HG02943 (cell line): ENCODE data around the gene SLC22A23.

Source experiments
- ATAC-seq: cut with Tn5 transposase; IDR thresholded peaks from one replicate; pipeline ENCODE4 v1.9.1; 2021; ENCODE audit warnings: mild to moderate bottlenecking, low read depth, moderate library complexity; ENCODE audit not compliant: unreplicated experiment

Gene SLC22A23

DNA sequence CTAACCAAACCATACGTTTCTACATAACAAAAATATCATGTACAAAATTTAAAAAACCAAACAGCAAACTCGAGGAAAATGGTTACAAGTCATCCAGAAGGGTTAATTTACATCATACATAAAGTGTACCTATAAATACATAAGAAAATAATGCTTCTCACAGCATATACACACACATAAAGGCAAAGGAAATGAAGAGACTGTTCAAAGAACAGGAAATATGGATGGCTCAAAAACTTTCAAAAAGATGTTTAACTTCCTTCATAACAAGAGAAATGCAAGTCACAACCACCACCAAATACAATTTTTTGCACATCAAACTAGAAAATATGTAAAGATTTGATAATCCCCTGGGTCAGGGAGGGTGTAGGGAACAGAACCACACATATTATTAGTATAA lies 7.5 kb downstream of the SLC22A23 start:
- ATAC-seq: no peak

DNA sequence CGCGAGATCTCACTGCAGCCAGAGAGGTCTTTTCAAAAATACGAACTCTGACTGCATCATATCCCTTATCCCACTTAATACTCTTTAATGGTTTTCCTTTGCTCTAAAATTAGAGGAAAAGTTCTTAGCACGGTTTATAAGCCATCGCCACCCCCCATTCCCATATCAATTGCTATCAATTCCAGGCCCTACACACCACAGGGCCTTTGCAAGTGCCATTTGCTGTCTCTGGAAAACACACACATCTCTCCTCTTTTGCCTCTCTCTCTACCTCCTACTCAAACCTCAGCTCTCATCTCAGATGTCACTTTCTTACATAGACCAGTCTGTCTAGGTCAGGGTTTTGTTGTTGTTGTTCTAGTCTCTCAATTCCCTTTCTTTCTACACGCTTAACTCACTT lies 9.8 kb downstream of the SLC22A23 start:
- no peak for ATAC-seq

DNA sequence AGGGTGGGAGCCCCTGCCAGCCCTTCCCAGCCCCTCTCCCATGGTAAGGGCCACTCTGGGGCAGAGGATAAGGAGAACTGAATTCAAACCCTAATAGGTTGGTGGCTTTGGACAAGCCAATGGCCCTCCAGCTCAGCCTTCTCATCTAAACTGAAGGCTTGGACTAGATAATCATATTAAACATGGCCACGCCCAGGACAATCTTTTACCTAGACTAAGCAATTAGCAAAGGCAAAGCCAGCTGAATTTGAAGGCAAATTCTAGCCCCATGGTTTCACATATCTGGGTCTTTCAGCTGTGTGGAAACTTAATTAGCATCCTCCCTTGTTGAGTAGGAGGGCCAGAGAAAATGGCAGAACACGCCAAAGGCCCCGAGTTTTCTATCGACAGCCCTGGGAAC lies 10.7 kb downstream of the SLC22A23 start:
- no peak for ATAC-seq

DNA sequence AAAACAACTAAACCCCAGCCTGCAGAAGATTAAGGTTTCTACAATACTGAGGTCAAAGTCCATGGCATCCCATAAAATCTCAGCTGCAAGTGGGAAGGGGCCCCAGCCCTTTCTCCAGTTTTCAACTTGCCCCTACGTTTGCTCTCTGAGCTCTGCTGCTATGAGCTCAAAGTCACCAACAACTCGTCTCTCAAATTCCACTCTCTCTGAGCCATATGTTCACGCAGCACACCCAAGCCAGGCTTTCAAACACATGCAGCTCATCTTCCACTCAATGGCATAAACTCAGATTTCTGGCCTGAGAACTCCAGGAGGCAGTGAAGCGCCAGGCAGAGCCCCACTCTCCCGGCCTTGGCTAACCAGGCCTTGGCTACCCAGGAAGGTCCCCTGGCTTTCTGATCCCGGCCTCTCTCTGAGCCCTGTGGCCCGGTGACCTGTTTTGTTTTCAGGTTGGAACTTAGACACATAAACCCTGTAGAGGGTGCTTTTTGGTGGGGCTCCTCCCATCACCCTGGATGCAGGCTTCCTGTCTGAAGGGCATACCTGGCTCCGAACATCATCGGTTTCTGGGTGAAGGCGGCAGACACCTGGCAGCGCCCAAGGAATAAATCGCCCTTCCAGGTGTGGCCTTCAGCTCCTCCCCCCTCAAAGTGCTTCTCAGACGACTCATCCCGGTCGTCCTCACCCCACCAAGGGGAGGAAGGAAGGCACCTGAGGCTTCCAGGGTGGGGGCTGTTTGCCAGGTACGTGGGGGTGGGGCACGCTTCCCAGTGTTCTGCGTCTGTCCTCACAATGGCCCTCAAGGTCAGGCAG lies 12.4 kb downstream of the SLC22A23 start:
- ATAC-seq: no peak

DNA sequence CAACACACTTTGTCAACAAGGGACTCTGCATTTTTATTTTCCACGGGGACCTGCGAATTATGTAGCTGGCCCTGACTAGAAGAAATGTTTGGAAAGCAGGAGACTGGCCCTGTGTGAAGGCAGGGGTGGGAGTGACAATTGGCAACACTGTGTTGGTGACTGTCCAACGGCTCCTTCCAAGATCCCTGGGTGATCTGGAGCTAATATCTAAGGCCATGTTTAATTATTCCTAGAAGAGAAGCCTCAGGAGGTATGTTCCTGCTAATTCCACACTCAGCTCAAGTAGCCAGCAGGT lies 13.7 kb downstream of the SLC22A23 start:
- ATAC-seq: no peak

DNA sequence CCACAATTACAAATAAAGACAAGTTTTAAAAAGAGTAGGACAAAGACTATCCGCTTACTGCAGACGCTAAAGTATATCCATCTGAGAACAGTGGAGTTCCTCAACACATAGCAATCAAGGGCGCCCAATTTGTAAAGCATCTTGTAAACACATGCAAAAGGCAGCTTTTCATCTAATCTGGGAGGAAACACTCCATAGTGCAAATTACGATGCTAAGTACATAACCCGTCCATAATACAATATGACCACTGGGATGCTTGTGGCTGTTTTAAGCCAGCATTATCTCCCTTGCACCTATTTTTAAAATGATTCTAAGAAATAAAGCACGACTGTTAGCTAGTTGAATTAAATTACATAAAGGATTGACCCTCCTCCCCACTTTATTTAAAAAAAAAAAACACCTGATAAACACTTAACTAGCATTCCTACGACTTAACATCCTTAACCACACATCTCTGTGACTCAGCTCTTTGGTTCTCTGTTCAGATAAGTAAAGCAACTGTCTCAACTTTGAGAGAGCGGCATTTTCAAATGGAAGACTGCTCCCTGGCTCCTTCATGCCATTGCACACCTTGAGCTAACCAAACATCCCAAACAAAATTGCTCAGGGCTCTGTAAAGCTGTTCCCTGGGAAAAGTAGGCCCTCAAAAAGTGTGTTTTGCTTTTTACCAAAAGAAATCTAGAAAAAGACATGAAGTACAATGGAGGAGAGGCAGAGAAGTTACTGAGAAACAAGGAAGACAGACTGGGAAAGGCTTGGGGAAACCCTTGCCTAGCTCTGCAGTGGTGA lies 14.2 kb downstream of the SLC22A23 start:
- no peak for ATAC-seq

DNA sequence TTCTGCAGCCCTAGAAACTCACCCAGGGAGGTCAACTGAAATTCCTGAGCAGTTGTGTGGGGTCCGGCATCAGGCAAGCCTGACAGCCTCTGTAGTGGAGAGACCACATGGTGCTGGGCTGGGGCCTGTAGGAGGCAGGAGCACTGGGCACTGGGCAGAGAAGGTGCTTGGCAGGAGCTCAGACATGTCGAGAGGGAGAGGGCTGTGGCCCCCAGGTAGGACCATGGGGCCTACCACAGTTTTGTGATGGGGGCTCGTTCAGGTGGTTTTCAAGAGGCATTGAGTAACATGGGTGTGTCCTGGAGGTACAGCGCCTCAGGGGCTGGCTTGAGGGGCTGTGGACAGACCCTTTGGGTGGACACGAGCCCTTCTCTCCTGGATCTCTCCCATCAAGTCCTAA lies 15.9 kb downstream of the SLC22A23 start:
- no peak for ATAC-seq

DNA sequence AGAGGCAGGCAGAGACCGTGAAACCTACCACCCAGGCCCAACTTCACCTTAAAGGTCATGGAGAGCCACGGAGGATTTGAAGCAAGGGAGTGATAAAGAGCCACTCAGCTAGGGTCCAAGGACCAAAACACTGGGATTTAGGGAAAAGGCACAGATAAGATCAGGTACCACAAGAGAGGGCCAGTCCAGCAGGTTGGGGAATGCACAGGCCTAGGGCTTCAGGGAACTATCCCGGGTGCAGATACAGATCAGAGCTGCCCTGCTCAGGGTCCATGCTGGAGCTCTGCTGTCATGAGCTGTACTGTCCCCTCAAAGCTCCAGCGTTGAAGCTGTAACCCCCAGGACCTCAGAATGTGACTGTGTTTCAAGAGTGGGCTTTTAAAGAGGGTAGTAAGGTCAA lies 16.9 kb downstream of the SLC22A23 start:
- ATAC-seq: no peak

DNA sequence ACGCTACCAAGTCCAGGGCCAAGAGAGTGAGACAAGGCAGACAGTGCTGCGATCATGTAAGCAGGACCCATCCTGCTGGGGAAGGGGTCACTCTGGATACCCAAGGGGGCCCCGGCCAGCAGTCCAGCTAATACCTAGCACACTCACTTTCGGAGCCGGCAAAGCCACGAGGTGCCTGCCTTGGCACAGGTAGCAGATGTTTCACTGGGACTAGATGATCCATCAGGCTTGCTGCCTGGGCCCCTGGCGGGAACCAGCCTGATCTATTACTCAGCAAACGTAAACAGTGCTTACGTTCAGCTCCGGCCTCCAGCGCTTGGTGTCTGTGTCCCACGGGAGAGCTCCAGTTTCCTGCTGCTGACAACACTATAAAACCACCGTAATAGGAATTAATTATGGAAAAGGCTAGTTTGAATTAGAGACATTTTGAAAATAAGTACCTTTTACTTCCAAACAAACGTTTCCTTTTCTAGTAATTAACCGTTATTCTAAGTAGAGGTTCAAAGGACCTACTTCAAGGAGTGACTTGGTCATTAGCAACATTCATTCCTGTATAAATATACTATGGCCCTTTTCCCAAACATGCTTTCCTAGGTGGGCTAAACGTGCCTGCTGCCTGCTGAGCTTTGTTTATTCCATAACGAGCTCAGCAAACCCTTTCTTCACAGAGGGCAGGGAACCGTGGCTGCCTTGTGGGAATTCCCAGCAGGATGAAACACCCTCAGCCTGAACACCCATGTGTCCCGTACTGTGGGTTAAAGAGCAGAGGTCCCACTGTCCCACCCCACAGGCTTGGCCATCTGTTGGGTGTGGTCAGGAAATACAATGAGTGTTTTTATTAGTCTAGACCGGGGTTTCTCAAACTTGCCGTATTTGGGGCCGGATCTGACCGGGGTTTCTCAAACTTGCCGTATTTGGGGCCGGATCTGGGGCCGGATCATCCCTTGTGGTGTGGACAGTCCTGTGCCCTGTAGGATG lies 18.4 kb downstream of the SLC22A23 start:
- no peak for ATAC-seq

DNA sequence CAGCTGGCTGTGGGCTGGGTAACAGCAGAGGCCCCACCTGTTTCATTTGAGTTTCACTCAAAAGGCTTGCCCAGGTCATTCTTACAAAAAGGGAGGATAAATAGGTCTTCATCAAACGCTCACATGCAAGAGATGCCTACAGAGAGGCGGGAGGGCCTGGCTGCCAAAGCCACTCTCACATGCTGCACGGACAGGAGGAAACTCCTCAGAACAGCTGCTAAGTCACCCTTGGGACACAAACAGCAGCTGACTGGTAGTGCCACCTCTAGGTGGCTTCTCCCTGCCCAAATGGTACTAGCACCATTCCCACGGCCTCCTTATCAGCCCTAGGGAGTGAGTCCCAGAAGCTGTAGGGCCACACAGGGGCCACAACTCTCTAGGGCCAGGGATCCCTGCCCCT lies 23.8 kb downstream of the SLC22A23 start:
- no peak for ATAC-seq

DNA sequence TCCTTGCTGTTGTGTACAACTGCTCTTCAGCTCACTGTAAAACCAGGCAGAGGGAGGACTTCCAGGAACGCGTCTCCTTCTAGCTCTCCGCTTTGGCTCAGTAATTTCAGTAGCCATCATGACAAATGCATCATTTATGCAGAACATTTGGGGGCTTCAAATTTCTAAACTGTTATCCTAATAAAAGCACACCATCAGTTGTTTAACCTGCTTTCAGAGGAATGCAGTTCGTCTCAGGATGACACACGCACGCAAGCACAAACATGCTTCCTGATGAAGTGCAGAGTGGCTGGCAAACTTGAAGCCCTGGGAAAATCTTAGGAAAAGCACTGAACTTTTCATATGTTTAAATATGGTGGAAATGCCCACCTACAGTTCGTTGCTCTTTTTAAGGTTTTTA lies 24.4 kb downstream of the SLC22A23 start:
- ATAC-seq: no peak

DNA sequence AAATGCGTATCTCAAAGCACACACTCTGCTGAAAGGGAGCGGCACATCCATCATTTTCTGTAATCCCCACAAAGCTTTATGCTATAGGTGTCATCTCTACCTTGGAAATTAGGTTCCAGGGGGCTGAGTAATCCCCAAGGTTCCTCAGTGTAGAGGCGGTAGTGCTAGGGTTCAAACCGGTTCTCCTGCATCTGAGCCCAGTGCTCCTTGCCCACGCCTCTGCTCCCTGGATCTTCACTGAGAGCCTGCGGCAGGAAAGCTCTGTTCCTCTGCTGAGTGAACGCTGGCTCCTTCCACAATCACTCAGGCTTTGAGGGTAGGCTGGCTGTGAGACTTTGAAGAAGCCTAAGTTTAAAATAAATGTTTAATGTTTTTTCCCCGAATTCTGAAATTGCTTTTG lies 24.9 kb downstream of the SLC22A23 start:
- no peak for ATAC-seq

DNA sequence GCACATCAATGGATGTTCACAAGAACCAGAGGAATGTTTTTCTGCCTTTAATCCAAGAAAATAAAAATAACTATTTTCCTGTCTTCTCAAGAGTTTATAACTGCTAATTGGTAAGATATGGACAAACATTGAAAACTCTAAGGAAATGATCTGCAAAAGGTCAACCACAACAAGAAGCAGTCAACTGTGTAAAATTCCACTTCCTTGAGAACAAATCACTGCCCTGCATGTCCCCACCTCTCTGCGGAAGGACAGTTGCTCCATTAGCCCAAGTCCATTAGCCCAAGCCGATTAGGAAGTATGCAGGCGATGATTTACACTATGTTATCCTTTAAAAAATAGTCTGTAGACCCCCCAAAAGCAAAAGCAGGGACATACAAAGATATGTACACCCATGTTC lies 27.6 kb downstream of the SLC22A23 start:
- ATAC-seq: no peak

DNA sequence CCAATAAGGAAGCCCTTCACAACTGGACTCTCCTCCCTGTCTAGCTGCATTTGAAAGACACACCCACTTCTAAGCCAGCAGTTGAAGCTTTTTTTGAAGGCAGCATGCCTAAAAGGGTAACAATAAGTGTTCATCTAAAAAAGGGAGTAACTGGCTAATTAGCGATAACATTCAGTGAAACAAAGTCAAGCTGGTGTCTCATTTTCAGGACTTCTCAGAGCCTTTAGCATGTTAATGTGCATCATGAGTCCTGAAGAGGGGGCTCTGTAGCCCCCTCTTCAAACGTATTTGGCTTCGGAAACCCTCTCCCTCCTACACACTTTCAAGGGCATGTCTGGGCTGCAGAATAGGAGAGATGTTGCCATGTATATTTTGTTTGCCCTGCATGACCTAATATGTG lies 28.1 kb downstream of the SLC22A23 start:
- no peak for ATAC-seq

DNA sequence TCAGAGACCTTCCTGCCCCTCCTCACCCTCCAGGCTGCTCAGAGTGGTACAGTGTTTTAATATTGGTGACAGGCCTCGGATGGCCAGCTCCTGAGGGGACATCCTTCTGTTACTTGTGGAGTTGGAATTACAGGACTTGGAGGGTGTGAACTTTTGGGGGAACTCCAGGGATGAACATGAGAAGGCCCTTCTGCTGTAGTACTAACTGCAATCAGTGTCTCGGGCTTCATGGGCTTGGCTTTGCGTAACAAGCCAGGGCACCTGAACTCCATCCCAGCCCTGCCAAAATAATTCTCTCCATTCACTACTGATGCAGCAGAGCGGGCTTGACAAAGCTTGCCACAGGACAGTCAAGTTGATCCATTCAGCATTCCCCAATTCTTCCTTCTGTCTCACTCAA lies 28.6 kb downstream of the SLC22A23 start:
- no peak for ATAC-seq

DNA sequence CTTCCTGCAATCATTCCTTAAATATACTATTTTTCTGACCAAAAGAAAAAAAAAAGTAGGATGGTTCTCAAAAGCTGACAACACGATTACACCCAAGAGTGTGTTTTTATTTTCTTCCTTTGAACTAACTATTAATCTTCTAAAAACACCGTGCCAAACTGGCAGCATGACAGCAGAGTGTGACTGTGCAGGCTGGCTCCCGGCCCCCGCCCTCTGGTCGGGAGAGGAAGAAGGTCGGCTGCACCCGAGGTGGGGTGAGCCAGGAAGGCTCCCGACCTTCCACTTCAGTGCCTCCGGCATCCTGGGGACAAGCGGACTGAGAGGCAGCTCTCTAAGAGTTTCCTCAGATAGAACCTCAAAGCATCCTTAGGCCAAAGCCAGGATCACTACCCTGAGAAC lies 29.2 kb downstream of the SLC22A23 start:
- ATAC-seq: no peak

DNA sequence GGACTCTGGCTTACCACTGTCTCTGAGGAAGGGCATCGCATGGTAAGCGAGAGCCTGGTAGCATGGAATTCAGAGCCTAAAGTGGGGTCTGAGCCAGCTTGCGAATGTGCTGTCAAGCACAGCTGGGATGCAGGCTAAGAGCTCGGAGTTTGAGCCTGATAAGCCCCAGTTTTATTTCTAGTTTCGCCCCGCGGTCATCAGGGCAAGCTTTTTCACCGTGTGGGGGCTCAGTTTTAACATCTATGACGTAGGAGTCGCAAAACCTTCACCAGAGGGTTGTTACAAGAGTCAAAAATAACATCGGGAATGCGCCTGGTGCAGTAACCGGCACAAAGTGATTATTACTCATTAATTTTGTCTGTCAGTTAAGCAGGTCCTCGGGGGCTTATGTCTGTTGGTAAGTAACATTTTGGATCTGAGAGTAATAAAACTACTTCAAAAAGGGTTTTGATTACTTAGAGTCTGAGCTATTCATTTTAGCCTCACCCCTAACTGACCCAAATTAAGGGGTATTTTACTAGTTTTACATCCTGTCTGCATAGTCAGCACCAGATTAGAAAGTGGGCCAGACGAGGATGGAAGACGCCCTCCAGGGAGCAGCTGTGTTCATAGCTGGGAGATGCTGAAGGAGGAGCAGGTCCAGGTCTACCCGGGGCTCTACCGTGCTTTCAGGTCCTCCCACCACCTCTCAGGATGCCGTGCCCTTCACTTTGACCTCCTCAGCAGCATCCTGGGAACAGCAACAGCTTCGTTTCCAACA lies 29.7 kb downstream of the SLC22A23 start:
- no peak for ATAC-seq

DNA sequence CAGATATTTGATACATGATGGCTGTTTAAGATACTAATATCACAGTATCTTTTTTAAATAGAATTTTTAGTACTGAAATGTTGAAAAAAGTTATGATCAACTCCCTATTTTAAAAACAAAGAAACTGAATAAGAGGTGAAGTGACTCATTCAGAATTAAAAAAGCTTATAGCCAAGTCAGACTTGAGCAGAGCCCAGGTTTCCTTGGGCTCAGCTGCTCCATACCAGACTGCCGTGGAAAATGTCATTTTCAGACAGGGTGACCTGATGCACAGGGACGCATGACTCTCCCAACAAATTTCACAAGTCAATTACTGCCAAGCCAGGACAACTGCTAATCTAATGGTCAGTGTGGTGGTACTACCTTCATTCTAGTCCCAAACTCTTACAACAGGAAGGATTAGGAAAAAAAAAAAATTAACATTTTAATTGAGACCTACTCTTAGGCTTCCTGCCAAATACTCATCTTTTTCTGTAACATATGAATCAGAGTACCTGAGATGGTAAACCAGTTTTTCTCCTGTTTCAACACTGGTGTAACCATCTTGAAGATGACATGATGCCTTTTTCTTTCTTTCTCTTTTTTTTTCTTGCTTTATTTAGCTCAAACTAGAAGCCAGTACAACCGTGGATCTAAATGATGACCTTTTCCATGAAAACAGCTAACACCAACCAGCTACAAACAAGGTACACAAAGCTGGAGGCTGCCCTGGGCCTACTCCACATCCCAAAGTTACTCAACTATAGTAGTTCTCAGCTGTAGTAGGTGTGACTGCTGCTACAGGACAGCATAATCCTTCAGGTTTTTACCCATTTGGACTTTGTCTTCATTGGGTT lies 30.5 kb downstream of the SLC22A23 start:
- ATAC-seq: no peak

DNA sequence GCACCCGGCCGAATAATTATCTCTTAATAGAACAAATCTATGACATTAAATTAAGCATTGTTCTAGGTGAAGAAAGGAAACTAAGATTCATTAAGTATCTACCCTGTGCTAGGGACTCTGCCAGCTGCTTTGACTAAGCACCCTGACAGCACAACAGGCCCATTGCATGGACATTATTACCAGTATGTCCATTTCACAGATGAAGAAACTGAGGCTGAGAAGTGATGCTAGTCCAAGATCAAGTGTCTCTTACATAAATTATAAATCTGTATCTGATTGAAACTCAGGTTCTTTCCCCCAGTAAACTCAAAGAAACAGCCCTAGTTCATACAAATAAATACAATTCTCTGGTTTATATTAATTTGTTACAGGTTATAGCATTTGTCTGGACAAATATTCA lies 31.3 kb downstream of the SLC22A23 start:
- ATAC-seq: no peak
